Embryonic facial prominence (tissue), 1 donor: ENCODE results near the gene C19orf38.
"Not testable (repeated sequence)": the region's sequence is repeated elsewhere in the genome, so short reads cannot be mapped to it uniquely, and the experiment has no call there.

Experiments
- DNase-seq: peaks from one replicate; pipeline ENCODE4 v3.0.0-alpha.2; 2016; ENCODE audit errors: extremely low spot score

The C19orf38 gene

DNA sequence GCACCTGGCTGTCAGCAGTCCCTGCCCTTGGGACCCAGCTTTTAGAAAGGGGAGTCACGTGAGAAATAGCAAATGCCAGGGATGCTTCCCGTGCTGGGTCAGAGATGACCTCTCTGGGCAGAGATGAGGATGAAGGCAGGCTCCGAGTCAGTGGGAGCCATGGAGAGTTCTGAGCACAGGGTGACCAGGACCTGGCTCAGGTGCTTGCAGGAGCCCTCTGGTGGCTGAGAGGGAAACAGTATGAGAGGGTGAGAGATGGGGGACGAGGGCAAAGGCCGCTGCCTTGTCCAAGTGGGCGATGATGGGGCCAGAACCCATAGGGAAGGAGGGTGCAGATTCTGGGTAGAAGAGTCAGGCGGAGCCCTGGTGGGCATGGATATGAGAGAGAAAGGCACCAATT, 28.0 kb upstream of the C19orf38 start:
- DNase-seq: no peak

DNA sequence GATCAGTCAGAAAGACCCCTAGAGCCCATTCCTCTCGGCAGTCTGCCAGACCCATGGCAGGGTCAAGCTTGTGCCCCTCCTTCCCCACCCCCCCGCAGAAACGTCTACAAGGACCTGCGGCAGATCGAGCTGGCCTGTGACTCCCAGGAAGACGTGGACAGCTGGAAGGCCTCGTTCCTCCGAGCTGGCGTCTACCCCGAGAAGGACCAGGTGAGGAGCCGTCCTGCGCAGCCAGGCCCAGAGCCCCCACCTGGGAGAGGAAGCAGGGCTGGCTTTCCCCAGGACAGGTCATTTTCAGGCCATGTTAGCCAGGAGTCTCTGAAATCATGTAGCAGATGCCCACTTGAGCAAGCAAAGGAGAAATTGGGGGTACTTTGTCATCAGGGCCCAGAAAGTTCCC, 24.5 kb upstream of the C19orf38 start:
- DNase-seq: no peak

DNA sequence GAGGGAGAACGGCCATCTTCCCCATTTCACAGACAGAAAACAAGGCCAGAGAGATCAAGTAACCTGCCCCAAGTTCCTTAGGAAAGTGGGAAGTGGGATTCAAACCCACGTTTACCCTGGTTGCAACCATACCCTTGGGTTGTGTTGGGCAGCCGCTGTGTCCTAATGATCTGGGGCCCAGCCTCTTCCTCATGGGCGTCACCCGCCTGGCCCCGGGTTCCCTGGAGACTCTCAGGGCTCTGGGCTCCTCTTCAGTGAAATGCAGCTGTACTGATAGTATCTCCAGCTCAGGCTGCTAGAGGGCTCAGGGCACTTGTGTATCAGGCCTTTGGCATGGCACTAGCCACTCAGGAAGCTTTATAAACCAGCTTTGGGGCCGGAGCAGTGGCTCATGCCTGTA, 22.0 kb upstream of the C19orf38 start:
- DNase-seq: no peak

DNA sequence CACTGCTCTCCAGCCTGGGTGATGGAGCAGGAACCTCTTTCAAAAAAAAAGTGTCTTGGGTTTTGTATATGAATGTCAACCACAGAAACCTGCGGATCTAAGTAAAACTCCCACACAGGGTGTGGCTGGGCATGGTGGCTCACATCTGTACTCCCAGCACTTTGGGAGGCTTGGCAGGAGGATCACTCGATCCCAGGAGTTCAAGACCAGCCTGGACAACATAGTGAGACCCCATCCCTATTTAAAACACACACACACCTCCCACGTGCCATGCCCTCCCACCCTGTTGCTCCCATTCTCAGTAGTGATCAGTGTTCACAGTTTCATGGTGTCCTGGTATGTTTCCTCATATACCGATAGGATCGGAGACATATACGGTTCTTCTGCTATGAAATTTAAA, 21.4 kb upstream of the C19orf38 start:
- no peak for DNase-seq

DNA sequence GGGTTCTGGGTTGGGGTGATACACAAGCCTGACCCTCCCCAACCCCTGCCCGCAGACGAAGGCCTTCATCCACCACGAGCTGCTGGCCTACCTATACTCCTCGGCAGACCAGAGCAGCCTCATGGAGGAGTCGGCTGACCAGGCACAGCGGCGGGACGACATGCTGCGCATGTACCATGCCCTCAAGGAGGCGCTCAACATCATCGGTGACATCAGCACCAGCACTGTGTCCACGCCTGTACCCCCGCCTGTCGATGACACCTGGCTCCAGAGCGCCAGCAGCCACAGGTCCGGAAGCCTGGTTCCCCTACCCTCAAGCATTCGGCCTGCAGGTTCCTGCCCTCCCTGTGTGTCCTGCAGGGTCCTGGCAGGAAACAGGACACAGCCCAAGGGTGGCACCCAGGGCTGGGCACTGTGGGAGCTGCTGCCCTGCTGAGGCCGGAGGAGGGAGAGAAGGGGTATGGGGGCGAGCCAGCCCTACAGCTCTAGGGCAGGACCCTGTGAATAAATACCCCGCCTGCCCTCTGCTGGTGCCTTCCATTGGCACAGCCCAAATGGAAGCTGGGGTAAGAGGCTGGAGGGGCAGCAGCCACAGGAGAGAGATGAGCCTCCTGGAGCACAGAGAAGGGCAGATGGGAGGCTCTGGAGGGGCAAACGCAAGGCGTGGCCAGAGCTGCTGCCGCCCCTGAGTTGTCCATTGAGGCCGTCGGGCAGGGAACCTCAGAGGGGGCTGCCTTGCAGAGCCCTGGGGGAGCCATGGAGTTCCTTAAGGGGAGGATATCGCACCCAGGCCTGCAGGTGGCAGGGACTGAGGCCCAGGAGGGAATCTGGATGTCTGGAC, 19.0 kb upstream of the C19orf38 start:
- no peak for DNase-seq

DNA sequence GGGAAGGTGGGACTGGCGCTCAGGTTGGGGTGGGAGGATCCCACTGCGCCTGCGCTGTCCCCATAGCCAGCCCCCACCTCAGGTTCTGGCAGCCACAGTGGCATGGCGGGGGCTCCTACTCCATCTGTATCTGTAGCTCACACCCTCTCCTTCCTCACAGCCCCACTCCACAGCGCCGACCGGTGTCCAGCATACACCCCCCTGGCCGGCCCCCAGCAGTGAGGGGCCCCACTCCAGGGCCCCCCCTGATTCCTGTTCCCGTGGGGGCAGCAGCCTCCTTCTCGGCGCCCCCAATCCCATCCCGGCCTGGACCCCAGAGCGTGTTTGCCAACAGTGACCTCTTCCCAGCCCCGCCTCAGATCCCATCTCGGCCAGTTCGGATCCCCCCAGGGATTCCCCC, 18.2 kb upstream of the C19orf38 start:
- no peak for DNase-seq

DNA sequence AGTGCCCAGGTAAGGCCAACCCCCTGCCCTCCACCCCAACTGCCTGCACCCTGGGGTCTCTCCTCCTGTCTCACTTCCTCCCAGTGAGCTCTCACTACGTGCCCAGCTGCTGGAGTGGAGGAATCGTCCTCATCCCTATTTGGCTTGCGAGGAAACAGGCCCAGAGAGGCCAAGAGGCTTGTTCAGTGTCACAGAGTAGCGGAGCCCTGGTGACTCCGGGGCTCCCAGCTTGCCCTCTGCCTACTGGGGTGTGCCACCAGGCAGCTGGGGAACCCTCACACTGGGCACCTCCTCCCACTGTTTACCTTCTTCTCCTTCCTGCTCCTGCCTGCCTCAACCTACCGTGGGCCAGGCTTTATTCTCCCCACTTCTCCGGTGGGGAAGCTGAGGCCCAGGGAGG, 17.8 kb upstream of the C19orf38 start:
- DNase-seq: no peak

DNA sequence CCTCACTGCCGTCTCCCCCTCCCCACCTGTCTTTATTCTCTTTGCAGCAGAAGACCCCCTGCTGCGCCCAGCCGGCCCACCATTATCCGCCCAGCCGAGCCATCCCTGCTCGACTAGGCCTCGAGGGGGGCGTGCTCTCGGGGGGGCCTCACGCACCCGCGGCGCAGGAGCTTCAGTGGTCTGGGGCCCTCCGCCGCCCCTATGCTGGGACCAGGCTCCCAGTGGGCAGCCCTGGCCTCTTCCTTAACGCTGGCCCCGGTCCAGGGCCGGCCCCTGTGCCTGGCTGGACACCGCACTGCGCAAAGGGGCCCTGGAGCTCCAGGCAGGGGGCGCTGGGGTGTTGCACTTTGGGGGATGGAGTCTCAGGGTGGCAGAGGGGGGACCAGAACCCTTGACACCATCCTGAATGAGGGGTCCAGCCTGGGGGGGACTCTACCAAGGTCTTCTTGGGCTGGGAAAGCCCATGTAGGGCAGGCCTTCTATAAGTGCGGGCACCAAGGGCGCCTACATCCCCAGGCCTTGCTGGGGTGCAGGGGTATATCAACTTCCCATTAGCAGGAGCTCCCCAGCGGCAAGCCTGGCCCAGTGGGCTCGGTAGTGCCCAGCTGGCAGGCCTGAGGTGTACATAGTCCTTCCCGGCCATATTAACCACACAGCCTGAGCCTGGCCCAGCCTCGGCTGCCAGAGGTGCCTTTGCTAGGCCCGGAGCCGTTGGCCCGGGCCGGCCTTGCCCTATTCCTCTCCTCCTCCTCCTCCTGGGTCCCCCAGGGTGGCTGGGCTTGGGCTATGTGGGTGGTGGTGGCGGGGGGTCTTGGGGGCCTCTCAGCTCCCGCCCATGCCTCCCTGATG, 17.1 kb upstream of the C19orf38 start:
- DNase-seq: no peak

DNA sequence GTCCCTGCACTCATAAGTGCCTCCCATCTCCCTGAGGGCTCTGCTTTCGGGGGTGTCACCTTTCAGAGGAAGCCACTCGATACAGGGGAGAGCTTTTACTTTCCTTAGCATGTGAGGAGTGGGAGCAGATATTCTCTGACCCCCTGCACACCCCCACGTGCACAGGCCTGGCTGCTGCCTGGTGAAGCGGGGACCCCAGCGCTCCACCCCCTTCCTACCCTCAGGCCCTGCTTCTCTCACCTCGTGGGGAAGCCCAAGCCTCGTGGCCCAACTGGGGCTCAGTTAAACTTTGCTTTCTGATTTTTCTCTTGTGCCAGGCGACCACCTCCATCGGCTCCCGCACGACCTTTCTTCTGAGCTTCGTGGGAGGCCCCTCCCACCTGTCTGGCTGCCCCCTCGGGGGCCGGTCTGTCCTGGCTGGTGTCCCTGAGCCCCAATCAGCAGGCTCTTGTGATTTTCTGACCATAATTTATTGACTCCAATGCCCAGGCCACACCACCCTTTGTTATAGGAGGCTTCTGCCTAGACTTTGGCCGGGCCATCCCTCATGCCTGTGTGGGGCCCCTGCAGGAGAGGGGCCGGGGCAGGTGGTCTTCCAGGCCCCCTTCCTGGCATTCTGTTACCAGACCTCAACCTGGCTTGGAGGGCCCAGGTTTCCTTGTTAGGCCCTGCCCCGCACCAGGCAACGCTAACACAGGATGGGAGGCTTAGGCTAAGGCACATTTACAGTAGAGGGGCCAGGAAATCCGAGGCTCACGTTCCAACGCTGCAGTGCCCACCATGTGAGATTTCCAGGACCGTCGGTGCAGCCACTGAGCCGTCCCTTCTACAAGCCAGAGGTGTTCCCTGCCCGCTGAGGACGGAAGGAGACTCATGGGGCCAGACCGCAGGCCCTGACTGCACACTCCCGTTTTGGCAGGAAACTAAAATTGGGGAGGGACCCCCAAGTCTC, 16.0 kb upstream of the C19orf38 start:
- no peak for DNase-seq

DNA sequence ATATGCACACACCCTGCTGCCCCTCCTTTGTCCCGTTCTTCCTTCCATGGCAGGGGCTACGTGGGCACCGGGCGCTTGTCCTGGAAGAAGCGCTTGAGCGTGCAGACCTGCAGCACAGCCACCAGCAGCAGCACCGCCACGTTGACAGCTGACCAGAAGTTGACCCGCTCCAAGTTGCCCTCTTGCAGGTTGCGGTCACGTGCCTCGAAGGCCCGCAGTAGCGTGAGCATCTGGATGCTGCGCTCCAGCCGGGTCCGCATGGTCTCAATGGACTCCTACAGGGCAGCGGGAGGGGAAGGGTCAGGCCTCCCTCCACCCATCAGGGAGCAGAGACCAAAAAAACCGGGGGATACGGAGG, 15.3 kb upstream of the C19orf38 start:
- no peak for DNase-seq

DNA sequence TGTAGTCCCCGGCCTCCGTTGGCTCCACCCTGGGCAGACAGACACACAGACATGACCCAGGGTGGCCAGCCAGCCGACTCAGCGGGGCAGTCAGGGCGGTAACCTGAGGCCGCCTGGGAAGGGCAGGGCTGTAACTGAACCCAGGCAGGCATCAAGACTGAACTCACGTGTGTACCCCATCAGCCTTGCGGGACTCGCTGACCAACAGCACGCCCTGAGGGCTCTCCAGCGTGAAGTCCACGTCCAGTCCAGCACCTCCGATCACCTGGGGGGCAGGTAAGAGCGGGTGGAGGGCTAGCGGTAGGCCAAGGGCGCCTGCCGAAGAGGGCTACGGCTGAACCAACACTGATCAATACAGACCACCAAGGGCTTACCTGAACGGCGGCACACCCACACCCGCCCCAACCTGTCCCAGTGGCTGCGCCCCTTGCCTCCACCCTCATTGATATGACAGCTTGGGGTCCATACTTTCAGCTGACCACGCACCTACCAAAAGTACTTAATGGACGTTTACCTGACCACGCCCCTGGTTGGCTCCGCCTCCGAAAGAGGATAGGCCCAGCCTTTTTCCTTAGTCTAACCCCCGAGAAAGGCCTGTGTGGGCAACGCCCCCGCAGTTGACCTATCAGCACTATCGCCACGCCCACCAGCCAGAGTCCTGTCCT, 13.0 kb upstream of the C19orf38 start:
- no peak for DNase-seq

DNA sequence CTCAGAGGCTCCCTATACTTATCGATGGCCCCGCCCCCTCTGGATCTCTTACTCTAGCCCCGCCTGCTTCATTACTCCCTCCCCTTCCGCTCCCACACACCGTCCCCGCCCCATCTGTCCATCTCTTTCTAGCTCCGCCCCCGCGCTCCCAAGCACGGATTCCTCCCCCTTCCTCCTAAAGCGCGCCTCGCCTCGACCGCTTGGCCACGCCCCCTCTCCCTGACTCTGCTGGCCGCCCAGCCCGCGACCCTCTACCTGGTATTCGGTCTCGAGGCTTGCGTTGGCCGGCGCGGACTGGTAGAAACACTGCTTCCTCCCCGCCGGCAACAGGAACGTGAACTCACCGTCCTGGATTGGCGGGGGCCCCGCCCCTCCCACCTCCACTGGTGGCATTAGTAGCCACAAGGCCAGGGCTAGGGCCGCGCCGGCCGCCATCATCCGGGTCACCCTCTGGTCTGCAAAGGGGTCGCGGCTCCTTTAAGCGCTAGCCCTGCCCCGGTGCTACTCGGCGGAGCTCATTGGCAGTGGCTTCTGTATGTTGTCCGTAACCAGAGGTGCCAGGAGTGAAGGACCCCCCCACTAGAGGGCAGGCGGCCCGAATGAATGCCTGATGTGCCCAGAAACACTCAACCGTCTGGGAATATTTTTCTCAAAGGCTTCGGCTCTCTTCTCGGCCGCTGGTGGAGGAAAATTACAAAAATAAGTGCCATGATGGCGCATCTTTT, 12.3 kb upstream of the C19orf38 start, which contains the start of gene TMED1:
Gene TMED1 (minus strand): TSS at position 459 of the 725 bp plus-strand sequence. CDS start 21 bp downstream, at position 438.
- DNase-seq: peak; percentile 99

DNA sequence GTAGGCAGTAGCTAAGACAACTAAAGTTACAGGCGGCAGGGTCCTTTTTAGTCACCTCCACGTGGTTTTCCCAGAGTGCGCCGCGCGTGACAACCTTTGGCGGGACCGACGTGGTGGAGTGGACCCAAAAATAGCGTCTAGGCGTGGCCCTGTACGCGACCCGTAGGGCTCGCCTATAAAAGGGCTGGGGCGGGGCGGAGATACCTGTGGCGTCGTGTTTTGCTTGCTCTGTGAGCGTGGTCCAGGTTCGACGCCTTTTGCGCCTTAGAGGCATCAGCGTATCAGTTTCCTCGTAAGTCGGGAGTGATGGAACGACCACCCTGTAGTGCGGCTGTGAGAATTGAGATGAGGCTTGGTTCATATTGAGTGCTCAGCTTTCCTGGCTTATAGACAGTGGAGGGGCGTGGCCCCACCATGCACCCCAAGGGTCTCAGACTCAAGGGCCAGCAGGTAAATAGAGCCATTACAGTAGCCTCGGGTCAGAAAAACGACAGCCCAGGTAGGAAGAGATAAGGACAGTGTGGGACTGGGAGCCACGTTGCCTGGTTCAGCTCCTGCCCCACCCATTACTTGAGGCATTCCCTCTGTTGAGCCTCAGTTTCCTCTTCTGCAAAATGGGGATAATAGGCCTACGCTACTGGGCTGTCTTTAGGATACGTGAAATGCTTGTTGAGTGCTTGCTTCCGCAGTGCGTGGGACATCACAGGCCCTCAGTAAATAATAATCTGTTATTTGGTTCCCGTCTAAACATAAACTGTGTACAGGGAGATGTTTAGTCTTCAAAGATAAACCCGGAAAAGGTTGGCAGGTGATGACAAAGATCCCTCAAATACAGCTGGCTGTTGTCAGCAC, 11.5 kb upstream of the C19orf38 start:
- DNase-seq: no peak

DNA sequence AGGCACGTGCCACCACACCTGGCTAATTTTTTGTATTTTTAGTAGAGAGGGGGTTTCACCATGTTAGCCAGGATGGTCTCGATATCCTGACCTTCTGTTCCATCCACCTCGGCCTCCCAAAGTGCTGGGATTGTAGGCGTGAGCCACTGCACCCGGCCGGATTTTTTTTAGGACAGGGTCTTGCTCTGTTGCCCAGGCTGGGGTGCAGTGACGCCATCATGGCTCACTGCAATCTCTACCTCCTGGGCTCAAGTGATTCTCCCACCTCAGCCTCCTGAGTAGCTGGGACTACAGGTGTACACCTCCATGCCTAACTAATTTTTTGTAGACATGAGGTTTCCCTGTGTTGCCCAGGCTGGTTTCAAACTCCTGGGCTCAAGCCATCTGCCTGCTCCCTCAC, 10.6 kb upstream of the C19orf38 start:
- DNase-seq: not testable (repeated sequence)

DNA sequence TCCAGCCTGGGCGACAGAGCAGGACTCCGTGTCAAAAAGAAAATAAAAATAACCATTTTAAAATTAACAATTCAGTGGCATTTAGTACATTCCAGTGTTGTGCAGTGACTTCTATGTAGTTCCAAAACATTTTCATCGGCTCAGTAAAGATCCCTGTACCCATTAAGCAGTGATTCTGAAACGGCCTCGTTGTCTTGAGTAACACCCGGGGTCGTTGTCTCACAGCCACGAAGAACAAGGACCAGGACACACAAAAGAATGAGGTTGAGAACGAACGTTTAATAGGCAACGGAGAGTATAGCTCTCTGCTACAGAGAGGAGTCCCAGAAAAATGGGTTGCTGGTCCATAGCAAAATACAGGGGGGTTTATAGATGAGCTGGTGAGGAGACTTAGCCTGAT, 9.8 kb upstream of the C19orf38 start:
- no peak for DNase-seq

DNA sequence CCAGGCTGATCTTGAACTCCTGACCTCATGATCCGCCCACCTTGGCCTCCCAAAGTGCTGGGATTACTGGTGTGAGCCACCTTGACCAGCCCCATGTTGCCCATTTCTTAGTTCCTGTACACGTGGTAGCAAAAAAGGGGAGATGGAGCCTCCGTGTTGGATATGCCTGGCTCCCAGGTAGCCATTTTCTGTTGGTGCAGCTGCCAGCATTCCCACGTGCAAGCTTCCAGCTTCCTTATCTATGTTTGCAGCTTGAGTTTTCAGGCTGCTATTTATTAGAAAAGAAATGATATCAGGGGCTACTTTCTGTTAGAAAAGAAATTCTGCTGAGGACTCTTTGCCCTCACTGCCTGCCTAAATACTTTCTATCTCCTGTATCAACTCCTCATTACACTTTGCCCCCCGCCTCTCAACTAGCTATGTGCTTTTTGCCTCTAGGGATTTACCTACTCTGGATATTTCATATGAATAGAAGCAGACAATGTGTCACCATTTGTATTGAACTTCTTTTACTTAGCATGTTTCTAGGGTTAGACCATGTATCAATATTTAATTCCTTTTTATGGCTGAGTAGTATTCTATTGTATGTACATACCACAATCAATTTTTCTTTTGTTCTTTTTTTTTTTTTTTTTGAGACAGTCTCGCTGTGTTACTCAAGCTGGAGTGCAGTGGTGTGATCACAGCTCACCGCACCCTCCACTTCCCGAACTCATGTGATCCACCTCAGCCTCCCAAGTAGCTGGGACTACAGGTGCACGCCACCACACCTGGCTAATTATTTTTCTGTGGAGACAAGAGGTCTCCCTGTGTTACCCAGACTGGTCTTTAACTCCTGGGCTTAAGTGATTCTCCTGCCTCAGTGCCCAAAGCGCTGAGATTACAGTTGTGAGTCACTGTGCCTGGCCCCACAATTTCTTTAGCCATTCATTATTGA, 8.8 kb upstream of the C19orf38 start:
- no peak for DNase-seq

DNA sequence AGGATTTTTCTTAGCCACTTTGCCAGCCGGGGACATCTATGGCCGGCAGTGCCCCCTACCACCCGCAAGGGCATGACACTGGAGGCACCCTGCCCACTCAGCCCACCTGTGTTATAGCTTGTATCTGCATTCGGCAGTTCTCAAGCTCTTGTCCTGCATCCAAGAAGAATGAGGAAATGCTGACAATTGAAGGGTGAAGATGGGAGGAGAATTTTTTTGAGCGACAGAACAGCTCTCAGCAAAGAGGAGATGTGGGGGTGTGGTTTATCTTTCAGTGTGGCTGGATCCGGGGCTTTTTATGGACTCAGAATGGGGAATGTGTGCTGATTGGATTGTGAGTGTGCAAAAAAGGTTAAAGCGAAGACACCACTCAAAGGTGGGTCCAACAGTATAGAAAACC, 5.4 kb upstream of the C19orf38 start:
- DNase-seq: no peak

DNA sequence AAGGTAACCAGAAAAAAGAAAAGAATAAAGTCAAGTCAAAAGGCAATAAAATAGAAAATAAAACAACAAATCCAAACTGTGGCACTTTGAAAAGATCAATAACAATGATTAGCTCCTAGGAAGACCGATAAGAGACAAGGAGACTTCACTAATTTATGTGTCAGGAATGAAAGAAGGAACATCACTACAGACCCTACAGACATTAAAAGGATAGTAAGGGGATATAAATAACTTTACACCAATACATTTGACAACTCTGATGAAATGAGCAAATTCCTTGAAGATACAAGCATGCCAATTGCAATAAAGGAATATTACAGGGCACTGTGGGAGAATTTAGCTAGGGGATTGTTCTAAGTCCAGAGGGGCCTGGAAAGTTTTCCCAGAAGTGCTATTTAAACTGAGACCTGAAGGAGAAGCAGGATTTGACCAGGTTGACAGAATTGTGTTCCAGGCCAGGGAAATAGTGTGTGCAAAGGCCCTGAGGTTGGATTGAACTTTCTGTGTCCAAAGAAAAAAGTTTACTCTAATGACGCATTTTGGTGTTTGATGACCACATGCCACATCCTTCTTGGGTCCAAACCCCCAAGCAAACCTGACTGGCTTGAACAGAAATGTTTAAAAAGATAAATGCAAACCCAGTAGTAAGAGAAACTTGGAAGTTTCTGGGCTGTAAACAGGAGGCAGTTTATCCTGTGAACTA, 1.6 kb upstream of the C19orf38 start:
- DNase-seq: no peak
